KG1 (cell line): Measurements from ENCODE around the gene NKX2-4.
"Not testable (repeated sequence)": the region's sequence is repeated elsewhere in the genome, so short reads cannot be mapped to it uniquely, and the experiment has no call there.

ENCODE experiments used
- DNase-seq: peaks from one replicate; lab custom pipeline; 2025; lab: John Stamatoyannopoulos, UW

Gene NKX2-4

GRCh38 chr20:21397341-21398108 lies at the start of gene NKX2-4:
Gene NKX2-4 (minus strand): TSS chr20:21397526. CDS start chr20:21397399, 127 bp downstream.
- no peak for DNase-seq

DNA sequence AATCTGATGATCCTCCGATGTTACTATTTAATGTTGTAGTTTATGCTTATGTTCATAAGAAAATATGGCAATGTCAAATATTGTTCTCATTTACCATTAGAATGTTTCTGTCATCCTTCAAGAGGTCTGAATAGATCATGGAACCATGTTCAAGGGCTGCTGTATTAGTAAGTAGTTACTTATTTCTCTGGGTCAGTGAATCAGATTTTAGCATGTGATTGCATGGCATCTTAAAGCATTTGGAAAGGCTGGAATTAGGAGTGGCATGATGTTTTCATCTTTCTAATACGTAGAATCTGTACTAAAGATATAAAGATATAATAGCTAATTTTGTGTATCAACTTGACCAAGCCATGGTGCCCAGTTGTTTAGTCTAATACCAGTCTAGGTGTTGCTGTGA lies 40.5 kb upstream of the NKX2-4 start:
- DNase-seq, result no peak

DNA sequence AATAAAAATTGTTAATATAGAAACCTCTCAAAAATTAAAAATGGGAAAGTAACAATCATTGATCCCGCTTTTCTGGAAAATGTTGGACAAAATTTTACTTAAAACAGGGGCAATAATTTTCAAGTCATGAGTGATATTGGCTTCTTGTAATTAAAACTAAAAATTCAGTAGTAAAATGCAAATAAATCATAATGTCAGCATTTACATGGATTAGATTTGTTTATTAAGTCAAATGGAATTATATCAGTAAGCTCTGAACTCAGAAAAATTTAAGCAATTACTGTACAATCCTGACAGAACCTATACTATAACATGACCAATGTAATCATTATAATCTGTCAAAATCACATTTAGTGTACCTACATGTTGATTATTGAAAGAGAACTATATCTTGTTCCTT lies 39.9 kb upstream of the NKX2-4 start:
- DNase-seq, result no peak

DNA sequence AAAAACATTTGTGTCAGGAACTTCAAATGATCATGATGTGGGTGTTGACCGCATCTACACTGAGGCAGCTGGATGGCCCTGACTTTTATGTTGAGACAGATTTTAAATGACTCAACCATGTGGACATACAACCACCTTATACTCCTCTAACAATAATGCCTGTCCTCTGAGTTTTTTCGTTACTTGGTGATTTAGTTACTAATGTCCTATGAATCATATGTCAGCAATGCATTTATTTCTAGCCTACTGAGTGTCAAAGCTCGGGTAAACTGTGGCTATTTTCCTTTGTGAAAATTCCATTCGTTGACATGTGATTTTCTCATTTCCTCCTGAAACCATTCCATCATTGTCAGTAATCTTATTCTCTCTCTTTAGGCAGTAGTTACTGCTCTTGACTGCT lies 38.9 kb upstream of the NKX2-4 start:
- DNase-seq, result no peak

GRCh38 chr20:21435576-21435975 lies 38.2 kb upstream of the NKX2-4 start:
- DNase-seq, result no peak

DNA sequence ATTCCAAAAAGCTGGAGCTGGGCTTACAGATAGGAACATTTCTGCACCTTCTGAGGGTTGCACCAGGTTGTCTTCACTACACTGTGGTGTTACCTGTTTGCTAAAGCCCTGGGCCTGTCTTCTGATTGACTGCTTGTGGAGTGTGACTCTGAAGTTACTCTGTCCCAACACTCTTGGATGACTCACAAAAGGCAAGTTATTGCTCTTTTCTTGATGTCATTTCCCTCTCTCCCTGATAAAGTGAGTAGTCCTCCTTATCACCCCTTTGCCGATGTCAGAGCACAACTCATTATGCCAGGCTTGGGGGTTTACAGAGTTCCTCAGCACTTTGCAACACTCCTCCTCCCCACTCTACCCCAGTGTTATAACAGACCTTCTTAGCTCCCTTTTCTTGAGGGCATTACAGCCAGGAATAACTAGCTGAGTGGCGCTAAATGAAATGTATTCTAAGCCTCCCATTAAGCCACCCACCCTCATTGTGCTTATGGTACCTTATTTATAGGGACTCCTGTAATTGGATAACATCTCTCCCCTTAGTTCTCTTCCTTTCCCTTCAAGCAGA lies 36.1 kb upstream of the NKX2-4 start:
- no peak for DNase-seq

DNA sequence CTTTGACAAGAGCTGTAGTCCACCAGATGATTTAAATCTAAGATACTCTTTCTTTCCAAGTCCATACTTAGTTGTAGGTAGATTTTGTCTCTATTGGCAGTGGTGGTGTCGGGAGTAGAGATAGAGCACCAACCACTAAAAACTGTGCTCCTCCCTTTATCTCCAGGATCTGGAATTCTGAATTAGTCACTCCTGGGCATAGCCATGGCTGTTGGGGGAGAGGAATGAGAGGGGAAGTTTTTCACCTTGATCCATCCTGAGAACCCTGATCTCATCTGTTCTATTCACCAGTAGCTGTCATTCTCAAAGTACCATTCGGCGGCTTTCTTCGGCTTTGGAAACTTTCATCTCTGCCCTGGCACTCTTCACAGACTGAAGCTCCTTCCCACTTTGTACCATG lies 35.6 kb upstream of the NKX2-4 start:
- DNase-seq, result no peak

DNA sequence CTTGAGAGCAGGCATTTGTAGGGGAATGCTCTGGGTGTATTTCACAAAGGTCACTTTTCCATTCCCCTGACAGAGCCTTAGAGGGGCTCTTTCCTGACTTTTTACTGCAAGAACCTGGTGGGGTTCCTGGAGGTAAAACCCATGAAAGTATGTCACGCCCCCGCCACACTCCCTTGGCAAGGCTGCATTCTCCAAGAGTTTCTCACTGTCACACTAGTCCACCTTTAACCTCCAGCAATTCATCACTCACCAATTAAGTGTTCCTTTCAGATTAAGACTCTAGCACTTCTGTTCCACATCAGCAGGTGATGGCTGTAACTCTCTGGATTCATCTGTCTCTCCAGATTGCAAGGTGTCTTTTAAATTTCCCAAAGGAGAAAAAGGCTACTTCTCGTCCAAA lies 32.7 kb upstream of the NKX2-4 start:
- no peak for DNase-seq

DNA sequence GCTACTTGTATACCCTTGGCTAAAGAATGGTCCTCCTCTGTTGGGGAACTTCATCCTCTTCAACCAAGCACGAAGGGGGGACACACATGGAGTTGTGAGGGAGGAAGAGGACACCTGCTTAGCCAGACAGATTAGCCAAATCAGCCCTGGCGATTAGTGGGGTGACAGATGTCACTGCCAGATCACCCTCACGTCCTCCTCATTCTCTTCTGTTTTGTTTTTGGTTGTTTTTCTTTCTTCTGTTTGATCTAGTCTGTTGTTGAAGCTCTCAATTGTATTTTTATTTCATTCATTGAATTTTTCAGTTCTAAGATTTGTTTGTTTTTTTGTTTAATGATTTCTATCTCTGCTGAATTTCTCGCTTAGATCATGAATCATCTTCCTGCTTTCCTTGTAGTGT lies 27.5 kb upstream of the NKX2-4 start:
- no peak for DNase-seq

GRCh38 chr20:21423712-21424111 lies 26.4 kb upstream of the NKX2-4 start:
- DNase-seq, result not testable (repeated sequence)

DNA sequence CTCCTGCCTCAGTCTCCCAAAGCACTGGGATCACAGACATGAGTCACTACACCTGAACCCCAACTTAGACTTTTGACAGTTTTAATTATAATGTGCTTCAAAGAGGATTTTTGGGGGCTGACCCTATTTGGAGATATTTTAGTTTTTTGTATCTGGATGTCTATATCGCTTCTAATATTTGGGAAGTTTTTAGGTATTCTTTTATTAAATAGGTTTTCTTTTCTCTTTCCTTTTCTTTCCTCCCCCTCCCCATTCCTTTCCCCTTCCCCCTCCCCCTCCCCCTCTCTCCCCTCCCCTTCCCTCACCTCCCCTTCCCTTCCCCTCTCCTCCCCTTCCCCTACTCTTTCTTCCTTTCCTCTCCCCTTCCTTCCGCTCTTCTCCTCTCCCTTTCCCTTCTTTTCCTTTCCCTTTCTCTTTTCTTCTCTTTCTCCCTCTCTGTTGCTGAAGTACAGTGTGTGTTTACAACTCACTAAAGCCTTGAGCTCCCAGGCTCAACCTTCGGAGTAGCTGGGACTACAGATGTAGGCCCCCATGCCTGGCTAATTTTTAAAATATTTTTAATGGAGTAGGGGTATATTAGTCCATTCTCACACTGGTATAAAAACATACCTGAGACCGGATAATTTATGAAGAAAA lies 24.4 kb upstream of the NKX2-4 start:
- no peak for DNase-seq

DNA sequence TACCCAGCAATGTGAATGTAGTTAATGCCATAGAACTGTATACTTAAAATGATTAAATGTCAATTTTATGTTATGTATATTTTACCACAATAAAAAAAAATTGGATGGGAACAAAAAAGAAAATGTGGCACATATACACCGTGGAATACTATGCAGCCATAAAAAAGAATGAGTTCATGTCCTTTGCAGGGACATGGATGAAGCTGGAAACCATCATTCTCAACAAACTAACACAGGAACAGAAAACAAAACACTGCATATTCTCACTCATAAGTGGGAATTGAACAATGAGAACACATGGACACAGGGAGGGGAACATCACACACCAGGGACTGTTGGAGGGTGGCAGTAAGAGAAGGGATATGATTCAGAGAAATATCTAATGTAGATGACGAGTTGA lies 21.8 kb upstream of the NKX2-4 start:
- DNase-seq, result not testable (repeated sequence)

GRCh38 chr20:21413996-21414395 lies 16.7 kb upstream of the NKX2-4 start:
- not testable (repeated sequence) for DNase-seq

DNA sequence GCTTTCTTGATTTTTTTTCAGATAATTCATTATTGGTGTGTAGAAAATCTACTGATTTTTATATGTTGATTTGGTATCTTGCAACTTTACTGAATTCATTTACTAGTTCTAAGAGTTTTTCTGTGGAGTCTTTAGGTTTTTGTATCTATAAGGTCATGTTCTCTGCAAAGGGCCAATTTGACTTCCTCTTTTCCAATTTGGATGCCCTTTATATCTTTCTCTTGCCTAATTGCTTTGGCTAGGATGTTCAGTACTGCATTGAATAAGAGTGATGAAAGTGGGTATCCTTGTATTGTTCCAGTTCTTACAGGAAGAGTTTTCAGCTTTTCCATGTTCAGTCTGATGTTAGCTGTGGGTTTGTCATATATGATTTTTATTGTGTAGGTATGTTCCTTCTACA lies 14.4 kb upstream of the NKX2-4 start:
- no peak for DNase-seq

GRCh38 chr20:21399005-21399475 lies 1.7 kb upstream of the NKX2-4 start:
- DNase-seq, result no peak

- DNase-seq, result no peak
Measured at GRCh38 chr20:21398109-21399004, 1.0 kb upstream of the NKX2-4 start.

- DNase-seq, result no peak
Measured at GRCh38 chr20:21396599-21397340, 556 bp downstream of the NKX2-4 start.

GRCh38 chr20:21395666-21396598 lies 1.4 kb downstream of the NKX2-4 start:
- no peak for DNase-seq

GRCh38 chr20:21395051-21395665 lies 2.2 kb downstream of the NKX2-4 start:
- no peak for DNase-seq

GRCh38 chr20:21394551-21394950 lies 2.8 kb downstream of the NKX2-4 start:
- DNase-seq, result no peak
